SU-DHL-6 (cell line): ENCODE results near the gene CCDC134.

Source experiments
- CTCF ChIP-seq: fragments of 200-600 bp; sonication (generic); IDR thresholded peaks from one replicate; pipeline ENCODE4 v1.5.1; 2017; ENCODE audit warnings: antibody characterized with exemption, mild to moderate bottlenecking, low read length, moderate library complexity; ENCODE audit not compliant: insufficient read depth, poor library complexity, severe bottlenecking
- EZH2phosphoT487 ChIP-seq: fragments of 200-600 bp; sonication (generic), shearing (Covaris generic); conservative IDR thresholded peaks from 2 replicates; pipeline ENCODE4 v1.6.1; 2018; ENCODE audit warnings: mild to moderate bottlenecking, antibody characterized with exemption, low read length, moderate library complexity, mixed read lengths

- TF ChIP-seq EZH2phosphoT487: no peak
- TF ChIP-seq CTCF: no peak
Observed at GRCh38 chr22:41779929-41780505, 20.5 kb upstream of the CCDC134 start.
